ENCODE measurements around the gene TRA2B.

- TF ChIP-seq CTCF (IDR thresholded peaks at IDR 0.05; ENCODE audit: insufficient read depth, low read depth, low read length) (no peak), EZH2 (IDR thresholded peaks at IDR 0.05; ENCODE audit: insufficient read depth, low read length) (no peak)
Measured at GRCh38 chr3:185881926-185882325, 55.9 kb downstream of the TRA2B start.

Measured in astrocyte (in vitro differentiated cells and primary cell).